ENCODE data around the gene PARN.

- TF ChIP-seq, protein P1, sequence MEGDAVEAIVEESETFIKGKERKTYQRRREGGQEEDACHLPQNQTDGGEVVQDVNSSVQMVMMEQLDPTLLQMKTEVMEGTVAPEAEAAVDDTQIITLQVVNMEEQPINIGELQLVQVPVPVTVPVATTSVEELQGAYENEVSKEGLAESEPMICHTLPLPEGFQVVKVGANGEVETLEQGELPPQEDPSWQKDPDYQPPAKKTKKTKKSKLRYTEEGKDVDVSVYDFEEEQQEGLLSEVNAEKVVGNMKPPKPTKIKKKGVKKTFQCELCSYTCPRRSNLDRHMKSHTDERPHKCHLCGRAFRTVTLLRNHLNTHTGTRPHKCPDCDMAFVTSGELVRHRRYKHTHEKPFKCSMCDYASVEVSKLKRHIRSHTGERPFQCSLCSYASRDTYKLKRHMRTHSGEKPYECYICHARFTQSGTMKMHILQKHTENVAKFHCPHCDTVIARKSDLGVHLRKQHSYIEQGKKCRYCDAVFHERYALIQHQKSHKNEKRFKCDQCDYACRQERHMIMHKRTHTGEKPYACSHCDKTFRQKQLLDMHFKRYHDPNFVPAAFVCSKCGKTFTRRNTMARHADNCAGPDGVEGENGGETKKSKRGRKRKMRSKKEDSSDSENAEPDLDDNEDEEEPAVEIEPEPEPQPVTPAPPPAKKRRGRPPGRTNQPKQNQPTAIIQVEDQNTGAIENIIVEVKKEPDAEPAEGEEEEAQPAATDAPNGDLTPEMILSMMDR (conservative IDR thresholded peaks at IDR 0.05): no peak
- no peak for TF ChIP-seq ZFX (IDR thresholded peaks at IDR 0.05)
These were observed 39.7 kb upstream of the PARN start for GRCh38 chr16:14669776-14670175.

All from C4-2B (cell line).